Umbilical cord (tissue), 2 donors: ENCODE results near the gene PPP2R5A. TPM values are rescaled to one million over a fixed set of nuclear protein-coding genes. Genes with fewer than 3 reads are reported as not detected.
"Not testable (repeated sequence)": the region's sequence is repeated elsewhere in the genome, so short reads cannot be mapped to it uniquely, and the experiment has no call there.

Source experiments
- DNase-seq: peaks from one replicate; pipeline ENCODE4 v3.0.0-alpha.2; 2015; ENCODE audit warnings: low spot score
- total RNA-seq: library from RNA; depleted of rRNA; stranded (reverse); fragments of >200 nt; gene quantifications from one replicate; pipeline ENCODE4 v1.2.3, GENCODE V29; 2014; ENCODE audit warnings: low replicate concordance; ENCODE audit not compliant: insufficient read depth

The PPP2R5A gene
- total RNA-seq, 1 donor from 2014 or later: 32.0 TPM

DNA sequence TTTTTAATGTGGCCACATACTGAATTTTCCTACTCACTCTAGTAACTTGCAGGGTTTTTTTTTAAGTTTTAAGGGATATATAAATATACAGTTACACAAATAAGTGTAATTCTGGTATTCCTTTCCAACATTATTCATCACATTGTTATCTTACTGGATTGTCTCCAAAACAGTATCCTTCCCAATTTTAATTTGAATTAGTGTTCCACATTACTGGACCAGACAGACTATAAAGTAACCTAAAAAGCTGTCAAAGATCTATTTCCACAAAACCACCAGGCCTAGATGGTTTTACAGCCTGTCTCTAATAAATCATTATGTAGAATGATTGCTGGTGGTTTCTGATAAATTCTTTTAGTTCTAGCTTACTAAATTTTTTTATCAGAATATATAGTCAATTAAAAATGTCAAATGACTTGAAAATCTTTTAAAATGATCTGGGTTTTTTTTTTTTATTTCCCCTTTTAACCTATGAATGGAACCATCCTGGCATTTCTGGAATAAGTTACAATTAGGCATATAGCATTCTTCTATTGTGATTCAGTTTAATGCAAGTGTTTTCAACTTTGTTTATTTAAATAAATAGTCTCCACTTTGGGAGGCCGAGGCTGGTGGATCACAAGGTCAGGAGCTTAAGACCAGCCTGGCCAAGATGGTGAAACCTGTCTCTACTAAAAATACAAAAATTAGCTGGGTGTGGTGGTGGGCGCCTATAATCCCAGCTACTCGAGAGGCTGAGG is 70.2 kb downstream of the PPP2R5A start:
- no peak for DNase-seq

DNA sequence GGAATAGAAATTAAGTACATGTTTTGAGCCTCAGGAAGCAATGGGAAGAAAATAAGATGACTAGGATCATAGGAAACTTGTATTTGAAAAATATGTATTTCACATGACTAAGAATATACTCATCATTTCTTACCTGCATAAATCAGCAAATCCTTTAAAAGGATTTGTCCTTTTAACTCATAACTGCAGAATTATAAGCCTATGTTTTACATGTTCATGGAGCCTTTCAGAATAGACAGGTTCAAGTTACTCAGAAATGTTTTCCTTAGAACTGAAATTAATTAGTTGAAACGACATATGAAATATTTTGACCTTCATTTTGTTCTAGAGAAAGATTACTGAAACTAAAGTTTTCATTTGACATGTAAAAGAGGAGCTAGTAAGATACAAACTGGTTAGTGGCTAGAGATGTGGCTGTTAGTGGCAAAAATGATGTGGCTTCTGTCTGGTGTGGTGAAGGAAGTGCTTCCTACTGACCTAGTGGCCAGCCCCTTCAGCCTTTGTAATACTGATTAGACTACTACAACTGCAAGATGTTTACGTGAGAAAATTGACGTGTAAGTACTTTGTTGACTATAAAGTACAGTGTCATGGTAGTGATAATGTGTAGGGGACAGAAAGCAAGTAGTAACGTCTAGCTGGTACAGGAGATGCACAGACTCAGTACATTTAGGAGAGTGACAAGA is 74.7 kb downstream of the PPP2R5A start:
- no peak for DNase-seq

DNA sequence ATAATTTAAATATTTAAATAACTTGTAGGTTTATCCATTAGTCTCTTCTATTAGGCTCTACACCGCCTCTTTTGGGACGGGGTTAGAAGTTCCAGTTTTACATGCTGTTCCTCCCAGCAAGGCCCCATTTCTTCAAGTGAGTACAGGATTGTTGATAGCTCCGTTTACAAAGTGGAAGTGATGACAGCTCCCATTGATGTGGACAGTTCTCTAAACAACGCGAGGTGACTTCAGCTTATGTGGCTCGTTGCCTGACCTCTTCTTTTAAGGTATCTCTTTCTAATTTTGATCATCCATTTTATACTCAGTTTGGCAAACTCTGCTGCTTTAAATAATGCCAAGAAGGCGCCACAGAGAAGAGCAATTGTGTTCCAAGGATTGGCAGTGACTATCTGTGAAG is 79.8 kb downstream of the PPP2R5A start:
- no peak for DNase-seq

DNA sequence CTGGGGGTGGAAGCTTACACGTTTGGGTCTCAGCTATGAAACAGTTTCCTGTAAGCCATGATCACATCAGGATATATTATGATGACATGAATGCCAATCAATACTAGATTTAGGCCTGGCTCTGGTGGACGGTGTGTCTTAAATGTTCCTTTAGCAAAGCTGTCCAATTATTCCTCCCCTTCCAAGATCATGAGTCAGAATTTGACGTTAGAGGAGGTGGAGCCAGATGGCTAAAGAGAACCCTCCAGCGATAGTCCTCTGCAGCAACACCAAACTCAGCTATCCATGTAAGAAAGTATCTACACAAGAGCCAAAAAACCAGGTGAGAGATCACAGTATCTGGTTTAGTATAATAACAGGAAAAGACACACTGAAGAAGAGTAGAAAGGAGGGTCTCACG is 81.7 kb downstream of the PPP2R5A start:
- DNase-seq: no peak

DNA sequence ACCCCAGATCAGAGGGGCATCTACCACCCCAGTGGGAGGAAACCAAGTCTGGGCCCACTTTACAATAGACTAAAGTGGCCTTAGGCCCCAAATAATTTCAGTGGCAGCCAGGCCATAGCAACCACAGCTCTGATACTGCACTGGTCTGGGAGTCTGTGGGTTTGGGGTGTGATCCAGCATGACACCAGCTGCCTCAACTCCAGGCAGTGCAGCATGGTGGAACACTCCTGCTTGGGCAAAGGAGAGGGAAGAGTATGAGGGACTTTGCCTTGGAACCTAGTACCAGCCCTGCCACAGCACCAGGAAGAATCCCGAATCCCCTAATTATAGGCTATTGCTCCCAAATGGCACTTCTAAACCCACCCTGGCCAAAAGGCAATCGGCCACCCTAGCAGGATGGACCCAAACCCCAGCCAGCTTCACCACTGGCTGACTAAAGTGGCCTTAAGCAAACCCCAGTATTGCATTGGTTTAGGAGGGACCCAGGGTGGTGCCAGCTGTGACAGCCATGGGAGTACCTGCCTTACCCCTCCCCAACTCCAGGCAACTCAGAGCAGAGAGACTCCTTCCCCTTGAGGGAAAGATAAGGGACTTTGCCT is 82.4 kb downstream of the PPP2R5A start:
- no peak for DNase-seq

DNA sequence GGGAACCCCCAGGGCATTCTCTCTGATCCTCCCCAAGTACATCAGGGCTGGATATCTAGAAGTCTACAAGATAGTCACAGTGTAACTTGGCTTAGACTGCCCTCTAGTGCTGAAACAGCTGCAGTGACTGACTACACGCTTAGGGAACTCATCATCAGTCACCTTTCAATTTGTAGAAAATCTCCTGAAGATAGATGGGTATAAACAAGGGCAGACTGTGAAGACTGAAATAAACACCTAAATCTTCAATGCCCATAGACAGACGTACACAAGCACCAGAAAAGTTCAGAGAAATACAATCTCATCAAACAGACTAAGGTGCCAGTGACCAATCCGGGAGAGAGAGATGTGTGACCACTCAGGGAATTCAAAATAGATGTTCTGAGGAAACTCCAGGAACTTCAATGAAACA is 82.9 kb downstream of the PPP2R5A start:
- DNase-seq: peak; percentile 36

DNA sequence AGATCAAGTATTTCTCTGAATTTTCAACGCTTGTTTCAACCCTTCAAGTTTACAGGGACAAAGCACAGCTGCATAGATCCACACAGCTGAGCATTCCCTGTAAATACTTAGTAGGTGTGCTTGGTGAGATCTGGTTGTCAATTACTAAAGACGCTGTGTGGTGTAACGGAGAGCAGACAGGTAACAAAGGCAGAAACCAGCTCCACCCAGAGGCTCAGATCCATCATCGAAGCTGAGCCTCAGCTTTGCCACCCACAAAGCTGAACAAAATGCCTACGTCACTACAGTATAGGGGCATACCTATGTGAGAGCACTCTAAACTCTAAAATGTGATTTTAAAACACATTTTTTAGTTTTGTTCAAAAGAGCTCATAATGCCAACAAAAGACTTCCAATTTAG is 90.8 kb downstream of the PPP2R5A start:
- DNase-seq: no peak

DNA sequence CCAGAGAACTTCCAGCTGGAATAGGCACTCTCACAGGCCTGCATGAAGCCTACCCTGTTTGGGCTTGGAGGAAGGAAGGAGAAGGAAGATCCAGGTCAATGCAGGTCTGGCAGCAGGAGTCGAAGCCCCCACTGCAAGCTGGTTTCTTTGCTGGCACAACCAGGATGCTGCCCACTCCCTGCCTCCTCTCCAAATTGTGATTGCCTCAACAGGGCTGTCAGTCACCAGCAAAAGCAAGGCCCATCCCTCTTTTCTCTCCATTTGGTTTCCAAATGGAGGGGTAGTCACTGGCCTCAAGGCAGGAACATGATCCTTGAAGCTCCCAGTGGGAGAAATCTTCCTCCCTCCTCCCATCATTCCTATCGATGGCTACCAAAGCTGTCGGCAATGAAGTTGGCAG is 92.4 kb downstream of the PPP2R5A start:
- no peak for DNase-seq

DNA sequence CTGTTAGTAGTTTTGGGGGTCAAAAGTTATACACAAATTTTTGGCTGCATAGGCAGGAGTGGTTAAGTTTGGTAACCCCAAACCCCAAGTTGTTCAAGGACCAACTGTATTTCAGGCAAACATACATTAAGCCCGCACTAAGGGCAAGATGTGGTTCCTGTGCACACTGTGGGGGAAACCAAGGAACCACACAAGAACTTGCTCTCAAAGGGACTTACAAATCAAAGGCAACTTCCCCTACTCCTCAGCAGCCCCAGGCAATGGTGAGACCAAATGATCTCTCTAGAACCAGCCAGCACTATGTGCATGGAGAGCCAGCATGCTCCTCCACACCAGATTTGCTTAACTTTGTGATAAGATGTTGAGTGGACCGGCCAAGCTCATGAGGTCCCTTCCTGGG is 94.2 kb downstream of the PPP2R5A start:
- no peak for DNase-seq

DNA sequence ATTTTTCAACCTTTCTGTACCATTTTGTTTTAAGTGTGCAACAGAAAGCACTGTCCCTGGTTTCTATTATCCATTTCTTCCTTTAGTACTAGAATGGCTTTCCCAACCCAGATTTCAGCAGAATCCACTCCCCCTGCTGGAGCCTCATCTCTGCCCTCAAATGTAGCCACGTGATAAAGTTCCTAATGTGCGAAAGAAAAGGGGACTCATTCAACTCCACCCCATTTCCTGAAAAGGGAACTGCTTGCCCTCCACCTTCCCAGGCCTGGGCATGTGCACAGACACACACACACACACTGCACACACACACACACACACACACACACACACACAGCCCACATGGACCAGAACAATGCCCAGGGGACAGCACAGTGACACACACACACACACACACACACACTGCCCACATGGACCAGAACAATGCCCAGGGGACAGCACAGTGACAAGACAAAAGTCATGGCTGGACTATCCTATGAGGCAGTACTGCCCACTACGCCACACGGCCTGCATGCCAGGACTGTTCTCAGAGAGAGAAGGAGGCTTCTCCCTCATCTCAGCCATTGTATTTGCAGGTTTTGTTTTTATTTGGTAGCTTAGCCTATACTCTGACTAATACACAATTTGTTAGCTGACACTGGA is 96.3 kb downstream of the PPP2R5A start:
- DNase-seq: no peak

DNA sequence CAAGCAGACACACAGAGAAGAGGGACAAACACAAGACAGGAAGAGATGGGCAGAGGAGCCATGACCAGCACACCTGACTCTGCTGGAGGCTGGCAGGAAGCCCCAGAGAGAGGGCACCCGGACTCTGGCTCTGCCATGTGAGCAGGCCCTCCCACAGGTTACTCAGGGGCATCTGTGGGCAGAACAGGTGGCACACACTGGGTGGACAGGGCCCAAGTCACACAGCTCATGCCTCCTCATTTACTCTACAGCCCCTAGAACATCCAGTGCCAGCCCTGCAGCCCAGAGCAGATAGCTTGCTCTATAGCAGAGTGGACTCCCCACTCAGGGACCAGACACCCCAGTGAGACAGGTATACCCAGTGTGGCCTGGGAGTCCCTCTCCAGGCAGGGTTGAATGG is 100.8 kb downstream of the PPP2R5A start:
- no peak for DNase-seq

DNA sequence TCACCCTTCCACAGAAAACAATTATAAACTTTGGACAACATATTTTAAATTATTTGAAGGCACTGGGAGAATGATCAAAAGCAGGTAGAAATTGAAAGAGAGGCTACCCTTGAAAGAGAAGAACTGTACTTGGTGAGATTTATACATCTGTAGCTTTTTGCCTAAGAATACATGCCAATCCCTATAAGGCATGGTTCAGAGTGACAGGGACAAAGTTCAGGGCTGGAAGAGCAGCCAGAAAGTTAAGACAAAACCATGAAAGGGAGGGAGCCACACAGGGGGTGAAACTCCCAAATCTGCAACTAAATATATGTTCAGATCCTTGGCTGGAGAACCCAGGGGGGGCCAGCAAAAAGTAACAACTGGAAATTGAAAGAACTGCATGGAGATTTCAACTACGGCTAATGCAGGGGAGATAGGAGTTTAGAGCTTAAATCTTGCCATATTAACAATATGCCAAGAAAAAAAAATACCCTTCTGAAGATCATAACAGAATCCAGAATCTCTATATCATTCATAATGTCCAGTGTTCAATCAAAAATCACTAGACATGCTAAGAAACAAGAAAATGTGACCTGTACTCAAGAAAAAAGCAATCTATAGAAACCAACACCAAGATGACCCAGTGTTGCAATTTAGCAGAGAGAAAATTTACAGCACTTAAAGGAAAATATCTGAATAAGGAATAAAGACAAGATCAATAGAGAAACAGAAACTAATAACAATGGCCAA is 103.9 kb downstream of the PPP2R5A start:
- no peak for DNase-seq

DNA sequence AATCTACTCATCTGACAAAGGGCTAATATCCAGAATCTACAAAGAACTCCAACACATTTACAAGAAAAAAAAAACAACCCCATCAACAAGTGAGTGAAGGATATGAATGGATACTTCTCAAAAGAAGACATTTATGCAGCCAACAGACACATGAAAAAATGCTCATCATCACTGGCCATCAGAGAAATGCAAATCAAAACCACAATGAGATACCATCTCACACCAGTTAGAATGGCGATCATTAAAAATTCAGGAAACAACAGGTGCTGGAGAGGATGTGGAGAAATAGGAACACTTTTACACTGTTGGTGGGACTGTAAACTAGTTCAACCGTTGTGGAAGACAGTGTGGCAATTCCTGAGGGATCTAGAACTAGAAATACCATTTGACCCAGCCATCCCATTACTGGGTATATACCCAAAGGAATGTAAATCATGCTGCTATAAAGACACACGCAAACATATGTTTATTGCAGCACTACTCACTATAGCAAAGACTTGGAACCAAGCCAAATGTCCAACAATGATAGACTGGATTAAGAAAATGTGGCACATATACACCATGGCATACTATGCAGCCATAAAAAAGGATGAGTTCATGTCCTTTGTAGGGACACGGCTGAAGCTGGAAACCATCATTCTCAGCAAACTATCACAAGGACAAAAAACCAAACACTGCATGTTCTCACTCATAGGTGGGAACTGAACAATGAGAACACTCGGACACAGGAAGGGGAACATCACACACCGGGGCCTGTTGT is 110.6 kb downstream of the PPP2R5A start:
- DNase-seq: not testable (repeated sequence)

DNA sequence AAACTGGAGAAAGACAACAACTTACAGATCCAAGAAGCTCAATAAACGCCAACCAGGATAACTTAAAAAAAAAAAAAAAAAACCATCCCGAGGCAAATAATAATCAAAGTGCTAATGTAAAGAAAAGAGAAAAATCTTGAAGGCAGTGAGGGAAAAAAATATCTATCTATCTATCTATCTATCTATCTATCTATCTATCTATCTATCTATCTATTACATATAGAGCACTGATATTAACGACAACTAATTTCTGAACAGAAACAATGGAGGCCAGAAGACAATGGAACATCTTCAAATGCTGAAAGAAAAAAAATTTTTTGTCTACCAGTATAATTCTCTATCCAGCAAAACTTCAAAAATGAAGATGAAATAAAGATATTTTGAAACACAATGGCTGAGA is 111.4 kb downstream of the PPP2R5A start:
- DNase-seq: no peak

DNA sequence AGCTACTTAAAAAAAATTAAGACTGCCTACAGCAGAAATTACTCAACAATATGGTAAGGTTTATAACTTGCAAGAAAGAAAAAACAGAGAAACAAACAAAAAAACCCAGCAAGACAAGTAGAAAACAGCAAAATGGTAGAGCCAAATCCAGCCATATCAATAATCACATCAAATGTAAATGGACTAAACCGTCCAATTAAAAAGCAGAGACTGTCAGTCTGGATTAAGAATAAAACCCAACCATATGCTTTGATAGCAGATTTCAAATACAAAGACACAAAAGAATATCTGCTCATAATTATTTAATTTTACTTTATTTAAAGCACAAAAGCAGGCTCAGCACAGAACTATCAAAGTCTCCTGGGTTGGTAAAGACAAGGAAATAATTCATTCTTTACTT is 112.0 kb downstream of the PPP2R5A start:
- no peak for DNase-seq

DNA sequence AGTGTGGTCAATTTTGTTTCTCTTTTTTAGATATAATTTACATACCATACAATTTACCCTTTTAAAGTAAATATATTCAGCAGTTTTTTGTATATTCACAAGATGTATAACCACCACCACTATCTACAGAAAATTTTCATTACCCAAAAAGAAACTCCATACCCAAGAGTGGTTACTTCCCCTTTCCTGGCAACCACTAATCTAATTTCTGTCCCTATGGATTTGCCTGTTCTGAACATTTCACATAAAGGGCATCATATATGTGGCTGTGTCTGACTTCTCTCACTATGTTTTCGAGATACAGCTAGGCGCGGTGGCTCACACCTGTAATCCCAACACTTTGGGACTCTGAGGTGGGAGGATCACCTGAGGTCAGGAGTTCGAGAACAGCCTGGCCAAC is 115.8 kb downstream of the PPP2R5A start:
- DNase-seq: no peak

DNA sequence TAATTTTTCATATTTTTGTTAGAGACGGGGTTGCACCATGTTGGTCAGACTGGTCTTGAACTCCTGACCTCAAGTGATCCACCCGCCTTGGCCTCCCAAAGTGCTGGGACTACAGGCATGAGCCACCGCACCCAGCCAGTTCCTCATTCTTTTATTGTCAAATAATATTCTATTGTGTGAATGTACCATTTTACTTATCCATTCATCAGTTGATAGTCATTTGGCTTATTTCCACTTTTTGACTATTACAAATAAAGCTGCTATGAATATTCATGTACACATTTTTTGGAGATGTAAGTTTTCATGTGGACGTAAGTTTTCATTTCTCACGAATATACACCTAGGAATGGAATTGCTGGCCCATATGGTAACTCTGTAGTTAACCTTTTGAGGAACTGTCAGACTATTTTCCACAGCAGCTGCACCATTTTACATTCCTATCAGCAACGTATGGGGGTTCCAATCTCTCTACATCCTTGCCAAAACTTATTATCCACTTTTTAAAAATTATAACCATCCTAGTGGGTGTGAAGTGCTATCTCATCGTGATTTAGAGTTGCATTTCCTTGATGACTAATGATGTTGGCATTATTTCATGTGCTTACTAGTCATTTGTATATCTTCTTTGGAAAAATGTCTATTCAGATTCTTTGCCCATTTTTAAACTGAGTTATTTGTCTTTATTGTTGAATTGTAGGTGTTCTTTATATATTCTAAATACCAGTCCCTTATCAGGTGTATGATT is 116.8 kb downstream of the PPP2R5A start:
- no peak for DNase-seq

DNA sequence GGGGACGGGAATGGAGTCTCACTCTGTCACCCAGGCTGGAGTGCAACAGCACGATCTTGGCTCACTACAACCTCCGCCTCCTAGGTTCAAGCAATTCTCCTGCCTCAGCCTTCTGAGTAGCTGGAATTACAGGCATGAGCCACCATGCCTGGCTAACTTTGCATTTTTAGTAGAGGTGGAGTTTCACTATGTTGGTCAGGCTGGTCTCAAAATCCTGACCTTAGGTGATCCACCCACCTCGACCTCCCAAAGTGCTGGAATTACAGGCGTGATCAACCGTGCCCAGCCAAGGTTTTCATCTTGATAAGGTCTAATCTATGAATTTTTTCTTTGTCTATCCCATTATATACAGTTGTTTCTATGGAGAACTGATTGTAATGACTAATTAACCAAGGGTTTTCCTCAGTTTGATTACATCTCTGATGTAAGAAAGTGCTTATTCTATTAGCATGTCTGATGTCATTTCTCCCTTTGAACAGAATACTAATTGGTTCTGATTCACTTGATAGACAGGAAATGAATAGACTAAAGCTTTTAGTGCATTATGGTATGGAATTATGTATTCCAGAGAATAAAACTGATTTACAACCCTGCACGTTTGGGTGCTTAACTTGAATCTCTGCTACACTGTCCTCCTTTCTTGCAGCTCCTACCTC is 117.6 kb downstream of the PPP2R5A start:
- no peak for DNase-seq

DNA sequence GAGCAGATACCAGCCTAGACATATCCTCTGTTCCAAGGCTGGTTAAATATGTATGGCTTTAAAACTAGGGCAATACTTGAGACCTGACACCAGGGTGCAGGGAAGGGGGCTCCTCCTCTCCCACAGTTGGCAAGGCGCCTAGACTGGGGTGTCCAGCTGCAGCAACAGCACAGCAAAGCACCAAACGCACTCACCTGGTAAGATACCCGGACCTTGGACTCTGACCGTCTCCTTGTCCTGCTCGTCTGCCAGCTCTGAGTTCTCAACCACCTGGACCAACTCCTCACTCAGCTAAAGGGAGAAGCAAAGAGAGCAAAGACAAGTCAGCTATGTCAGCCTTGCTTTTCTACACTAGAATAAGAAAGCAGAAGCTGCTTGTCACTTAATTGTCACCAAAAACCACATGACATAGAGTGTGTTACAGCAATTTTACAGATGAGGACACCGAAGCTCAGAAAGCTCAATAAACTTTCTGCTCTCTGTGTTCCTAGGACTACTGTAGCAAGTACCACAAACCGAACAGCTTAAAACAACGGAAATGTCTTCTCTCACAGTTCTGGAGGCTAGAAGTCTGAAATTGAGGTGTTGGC is 125.1 kb downstream of the PPP2R5A start:
- DNase-seq: no peak
